Right lobe of liver (tissue), 6 donors: Measurements from ENCODE around the gene EEFSEC. TPM values are rescaled to one million over a fixed set of nuclear protein-coding genes. Genes with fewer than 3 reads are reported as not detected.

Experiments used
- ATAC-seq, 4 donors: fragments of 200-7000 bp; cut with Tn5 transposase; one replicate each; pipeline ENCODE4 v1.9.1; 2020; ENCODE audit warnings: mild to moderate bottlenecking in 4 of 4, moderate library complexity in 4 of 4
- DNase-seq, 3 donors: peaks; one replicate each; pipeline ENCODE4 v3.0.0-alpha.2; 2020
- H3K27ac ChIP-seq, 3 donors: fragments of 200-600 bp; one replicate each; pipeline ENCODE4 v1.8.0; 2022
- H3K27me3 ChIP-seq, 2 donors: fragments of 200-600 bp; one replicate each; pipeline ENCODE4 v1.8.0; 2022
- H3K36me3 ChIP-seq, 4 donors: fragments of 200-600 bp; sonication (generic) in 1 of 4; one replicate each; pipeline versions ENCODE4 v1.5.1 to v1.8.0; 2017 to 2022; ENCODE audit warnings: control low read depth in 1 of 4
- H3K4me1 ChIP-seq, 4 donors: fragments of 200-600 bp; sonication (generic) in 1 of 4; one replicate each; pipeline versions ENCODE4 v1.5.1 to v1.8.0; 2017 to 2022; ENCODE audit warnings: control low read depth in 1 of 4
- H3K4me3 ChIP-seq, 3 donors: fragments of 200-600 bp; one replicate each; pipeline ENCODE4 v1.8.0; 2022
- H3K9me3 ChIP-seq, 4 donors: fragments of 200-600 bp; sonication (generic) in 1 of 4; one replicate each; pipeline versions ENCODE4 v1.5.1 to v1.8.0; 2017 to 2022; ENCODE audit warnings: control low read depth in 1 of 4
- POLR2A ChIP-seq: fragments of 450-650 bp; IDR thresholded peaks from one replicate; pipeline ENCODE4 v1.6.1; 2017; ENCODE audit warnings: antibody characterized with exemption, mild to moderate bottlenecking
- WGBS: methylation state at CpG from one replicate; pipeline ENCODE4 v1.1.6; 2018; ENCODE audit warnings: low coverage, low lambda C conversion rate; ENCODE audit not compliant: insufficient coverage; ENCODE audit errors: missing lambda C conversion rate; 5-methylcytosine and 5-hydroxymethylcytosine counted together
- intact Hi-C, 2 donors: fragments of 100-400 bp; cut with DNase I; formaldehyde crosslinking; loops; one replicate each; pipeline versions ENCODE4 v1.11.2 to v1.14.1; 2022
- total RNA-seq, 6 experiments: library from RNA; depleted of rRNA in 2 of 6; stranded (reverse); fragments of >200 nt in 2 of 6; fragmentation: NEBNext Ultra II Directional in 3 of 6; extraction: Animal tissue kit (Norgen Biotek cat#: 25700) in 3 of 6; gene quantifications; one replicate each; pipeline versions ENCODE4 v1.1.0 to v1.2.4, GENCODE V29; 2016 to 2023
- TF ChIP-seq, protein P1 (sequence below), 4 donors: fragments of 200-600 bp in 3 of 4; fragments of 450-650 bp in 1 of 4; IDR thresholded peaks; one replicate each; pipeline versions ENCODE4 v1.5.1 to v1.8.0; 2016 to 2022; ENCODE audit warnings: antibody characterized with exemption in 4 of 4, mild to moderate bottlenecking in 2 of 4
- donor health status: DM: no; HTN: yes; CAD: no.
- donor health status: DM: no; HTN: no; CAD: no.
- donor health status: DM: no; HTN: no; CAD: no.
- donor health status: DM: no; HTN: yes; CAD: no.
- donor health status: DM: no; HTN: yes; CAD: no.

The EEFSEC gene
- total RNA-seq, 6 experiments from 2014 or later = 10.1 to 24.0 (median 13.4) TPM

DNA sequence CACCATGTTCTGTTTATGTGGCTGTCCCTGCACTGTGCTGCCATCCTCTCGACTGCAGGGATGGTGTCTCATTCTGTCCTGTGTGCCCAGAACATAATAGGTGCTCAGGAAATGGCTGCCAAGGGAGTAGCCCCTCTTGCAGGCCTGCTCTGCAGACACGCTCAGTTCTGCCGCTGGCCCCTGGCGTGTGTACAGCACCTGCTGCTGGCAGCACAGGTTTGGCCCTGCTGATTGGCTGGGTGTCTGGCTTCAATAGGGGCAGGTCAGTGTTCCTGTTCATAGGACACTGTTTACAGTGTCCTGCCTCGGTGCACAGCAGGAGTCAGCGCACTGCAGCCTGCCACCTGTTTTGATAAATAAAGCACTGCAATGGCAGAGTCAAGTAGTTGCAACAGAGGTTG is 166.5 kb downstream of the EEFSEC start:
- peak; percentile 66 to 85 (median 78) for ATAC-seq
- peaks cover 0 to 32% (median 12%) of the 10 kb centered on the region in 4 donors for H3K4me1 ChIP-seq
- H3K9me3 ChIP-seq = no peaks in the 10 kb centered on the region
- no peaks in the 10 kb centered on the region for H3K36me3 ChIP-seq
- H3K27me3 ChIP-seq = no peaks in the 10 kb centered on the region
- H3K4me3 ChIP-seq = no peak overlapping the region
- H3K27ac ChIP-seq = no peak overlapping the region
- intact Hi-C loops = no loop called here
- peak; percentile 51 to 89 (median 83) for DNase-seq
- TF ChIP-seq POLR2A = no peak
- TF ChIP-seq, protein P1, sequence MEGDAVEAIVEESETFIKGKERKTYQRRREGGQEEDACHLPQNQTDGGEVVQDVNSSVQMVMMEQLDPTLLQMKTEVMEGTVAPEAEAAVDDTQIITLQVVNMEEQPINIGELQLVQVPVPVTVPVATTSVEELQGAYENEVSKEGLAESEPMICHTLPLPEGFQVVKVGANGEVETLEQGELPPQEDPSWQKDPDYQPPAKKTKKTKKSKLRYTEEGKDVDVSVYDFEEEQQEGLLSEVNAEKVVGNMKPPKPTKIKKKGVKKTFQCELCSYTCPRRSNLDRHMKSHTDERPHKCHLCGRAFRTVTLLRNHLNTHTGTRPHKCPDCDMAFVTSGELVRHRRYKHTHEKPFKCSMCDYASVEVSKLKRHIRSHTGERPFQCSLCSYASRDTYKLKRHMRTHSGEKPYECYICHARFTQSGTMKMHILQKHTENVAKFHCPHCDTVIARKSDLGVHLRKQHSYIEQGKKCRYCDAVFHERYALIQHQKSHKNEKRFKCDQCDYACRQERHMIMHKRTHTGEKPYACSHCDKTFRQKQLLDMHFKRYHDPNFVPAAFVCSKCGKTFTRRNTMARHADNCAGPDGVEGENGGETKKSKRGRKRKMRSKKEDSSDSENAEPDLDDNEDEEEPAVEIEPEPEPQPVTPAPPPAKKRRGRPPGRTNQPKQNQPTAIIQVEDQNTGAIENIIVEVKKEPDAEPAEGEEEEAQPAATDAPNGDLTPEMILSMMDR (IDR thresholded peaks at IDR 0.05) = peak in 1 of 4 donors; percentile 30
- 60% methylated on average over 1 of the region's 6 CpGs for WGBS

DNA sequence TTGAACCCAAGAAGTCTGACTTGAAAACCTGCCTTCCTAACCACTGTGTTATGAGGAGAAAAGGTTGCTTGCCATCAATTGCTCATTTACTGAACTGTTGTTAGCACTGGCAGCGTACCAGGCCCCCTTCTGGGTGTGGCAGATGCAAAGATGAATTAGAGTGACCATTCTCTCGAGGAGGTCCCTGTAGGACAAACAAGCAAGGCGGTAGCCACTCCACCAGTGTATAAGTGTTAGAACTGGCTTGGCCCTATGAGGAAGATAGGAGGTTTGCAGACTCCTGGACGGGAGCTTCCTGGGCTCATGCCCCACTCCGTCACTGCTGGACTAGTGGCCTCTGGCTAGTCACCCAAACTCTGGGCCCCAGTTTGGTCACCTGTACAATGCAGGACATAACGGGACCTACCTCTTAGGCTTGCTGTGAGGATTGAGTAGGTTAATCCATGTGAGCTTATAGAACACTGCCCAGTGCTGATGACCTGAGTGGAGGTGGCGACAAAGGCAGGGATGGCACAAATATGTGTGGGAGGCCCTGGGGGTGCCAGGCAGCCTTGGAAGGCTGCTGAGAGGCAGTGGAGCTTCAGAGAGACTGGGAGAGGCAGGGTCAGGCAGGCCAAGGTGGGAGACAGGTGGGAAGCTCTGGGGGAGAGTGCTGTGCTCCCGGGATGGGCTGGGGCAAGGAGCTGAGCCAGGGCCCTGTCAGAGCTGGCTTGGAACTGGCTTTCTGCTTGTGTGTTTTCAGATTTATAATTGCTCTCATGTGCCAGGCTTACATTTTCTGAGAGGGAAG is 167.5 kb downstream of the EEFSEC start:
- no peak for ATAC-seq
- H3K36me3 ChIP-seq = no peaks in the 10 kb centered on the region
- 100% methylated on average over 1 of the region's 8 CpGs for WGBS
- intact Hi-C loops = no loop called here
- H3K4me3 ChIP-seq = no peak overlapping the region
- peak in 1 of 3 donors; percentile 24 for DNase-seq
- no peak overlapping the region for H3K27ac ChIP-seq
- no peaks in the 10 kb centered on the region for H3K9me3 ChIP-seq
- H3K4me1 ChIP-seq = peaks cover 0 to 34% (median 13%) of the 10 kb centered on the region in 4 donors
- no peaks in the 10 kb centered on the region for H3K27me3 ChIP-seq
- no peak for TF ChIP-seq POLR2A
- TF ChIP-seq, protein P1 (IDR thresholded peaks at IDR 0.05) = no peak

DNA sequence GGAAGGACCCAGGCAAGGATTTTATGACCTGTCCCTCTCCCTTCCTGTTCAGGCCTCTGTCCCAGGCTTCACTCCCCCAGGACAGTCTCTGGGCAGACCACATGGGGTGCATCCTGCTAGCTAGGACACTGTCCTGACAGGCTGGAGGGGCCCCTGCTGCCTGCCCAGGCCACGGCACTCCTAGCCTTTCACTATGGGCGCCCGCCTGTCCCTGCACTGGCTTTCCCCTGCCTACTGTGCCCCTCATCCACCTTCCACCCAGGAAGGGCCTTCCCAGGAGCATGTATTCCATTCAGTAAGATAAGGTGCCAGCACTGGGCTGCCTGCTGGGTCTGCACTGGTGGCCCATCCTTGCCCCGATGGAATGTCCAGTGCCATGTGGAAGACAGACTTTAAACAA is 168.1 kb downstream of the EEFSEC start:
- ATAC-seq (no peak), DNase-seq (no peak)
- Histone ChIP-seq H3K27me3 (no peaks in the 10 kb centered on the region), H3K4me1 (peaks cover 0 to 34% (median 13%) of the 10 kb centered on the region in 4 donors), H3K27ac (no peak overlapping the region), H3K36me3 (no peaks in the 10 kb centered on the region), H3K9me3 (no peaks in the 10 kb centered on the region), H3K4me3 (no peak overlapping the region)
- TF ChIP-seq POLR2A = no peak
- TF ChIP-seq, protein P1 (IDR thresholded peaks at IDR 0.05) = no peak
- 83% methylated on average over 1 of the region's 4 CpGs for WGBS
- intact Hi-C loops = no loop called here

DNA sequence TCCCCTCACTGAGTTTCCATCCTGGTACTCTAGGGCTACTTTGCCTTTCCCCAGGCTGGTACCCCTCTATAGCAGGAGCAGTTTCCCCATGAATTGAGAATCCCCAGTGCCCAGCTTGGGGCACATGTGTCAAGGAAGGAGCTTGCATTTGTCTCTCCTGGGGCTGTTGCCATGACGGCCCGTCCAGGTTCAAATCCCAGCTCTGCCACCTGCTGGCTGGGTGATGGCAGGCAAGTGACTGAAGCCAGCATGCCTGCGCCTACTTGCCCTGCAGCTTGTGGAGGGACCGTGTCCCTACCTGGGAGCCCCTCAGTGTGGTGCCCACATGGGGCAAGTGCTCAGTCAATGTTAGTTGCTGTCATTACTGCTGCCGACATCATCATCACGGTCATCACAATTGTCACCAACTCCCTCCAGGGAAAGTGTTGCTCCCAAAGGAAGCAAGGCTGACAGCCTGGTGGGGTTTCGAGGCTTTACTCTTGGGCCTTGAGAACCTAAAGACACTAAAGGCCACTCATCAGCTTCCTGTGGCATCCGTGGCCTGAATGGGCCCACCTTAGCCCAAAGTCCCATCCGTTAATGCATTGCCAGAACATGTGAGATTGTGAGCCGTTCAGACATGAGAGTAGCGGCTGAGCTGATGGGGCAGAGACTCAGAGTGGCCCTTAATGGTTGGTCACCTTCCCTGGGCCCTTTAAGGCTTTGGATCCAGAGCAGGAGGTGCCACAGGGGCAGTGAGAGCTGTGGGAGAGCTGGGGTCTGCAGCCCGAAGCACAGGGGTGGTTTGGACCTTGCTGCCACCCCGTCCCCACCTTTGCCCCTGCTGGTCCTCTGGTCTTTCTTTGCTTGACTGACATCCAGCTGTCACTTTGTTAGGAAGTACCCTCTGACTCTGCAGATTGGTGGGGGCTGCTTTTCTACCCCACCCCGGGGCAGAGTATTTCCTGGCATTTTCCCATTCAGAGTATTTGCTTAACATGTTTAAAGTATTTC is 169.0 kb downstream of the EEFSEC start:
- no peaks in the 10 kb centered on the region for H3K36me3 ChIP-seq
- no peaks in the 10 kb centered on the region for H3K9me3 ChIP-seq
- H3K4me3 ChIP-seq = no peak overlapping the region
- H3K27ac ChIP-seq = no peak overlapping the region
- DNase-seq (peak; percentile 59 to 68 (median 60)), ATAC-seq (peak; percentile 6 to 52 (median 34))
- intact Hi-C loops = no loop called here
- TF ChIP-seq, protein P1 (IDR thresholded peaks at IDR 0.05) = peak; percentile 42 to 63 (median 45)
- TF ChIP-seq POLR2A = no peak
- WGBS = 41% methylated on average over 3 of the region's 14 CpGs
- H3K27me3 ChIP-seq = no peaks in the 10 kb centered on the region
- peaks cover 0 to 34% (median 13%) of the 10 kb centered on the region in 4 donors for H3K4me1 ChIP-seq
